ENCODE data around the gene SMCO4.

The SMCO4 gene

DNA sequence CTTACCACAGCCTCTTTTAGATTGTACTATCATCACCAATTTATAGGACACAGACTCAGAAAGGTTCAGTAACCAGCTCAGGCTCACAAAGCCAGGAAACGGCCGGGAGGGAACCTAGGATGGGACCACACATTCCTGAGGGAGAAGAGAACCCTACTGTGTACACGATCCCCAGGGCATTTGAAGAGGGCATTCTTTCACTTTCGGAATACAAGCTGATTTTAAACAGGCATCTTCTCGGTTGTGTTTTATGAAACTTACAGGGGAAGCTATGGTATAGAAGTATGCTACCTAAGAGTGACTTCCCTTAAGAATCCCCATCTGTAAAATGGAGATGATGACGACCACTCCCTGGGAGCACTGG is 19.0 kb downstream of the SMCO4 start:
- H3K36me3 ChIP-seq (ENCODE audit: insufficient read depth): no peaks in the 10 kb centered on the region
- no peak overlapping the region for H3K4me3 ChIP-seq (IDR thresholded peaks at IDR 0.05; ENCODE audit: insufficient read depth, low read depth, low read length)
- H3K4me2 ChIP-seq: no peak overlapping the region
- H3K27ac ChIP-seq: no peak overlapping the region
- no peaks in the 10 kb centered on the region for H3K79me2 ChIP-seq (ENCODE audit: insufficient read depth, low read depth)
- no peak overlapping the region for H2AFZ ChIP-seq (ENCODE audit: low read depth)
- H3K4me1 ChIP-seq (ENCODE audit: low read depth, poor library complexity, severe bottlenecking): peaks cover 17% of the 10 kb centered on the region
- no peaks in the 10 kb centered on the region for H4K20me1 ChIP-seq (ENCODE audit: insufficient read depth)
- H3K27me3 ChIP-seq (ENCODE audit: insufficient read depth, low read depth): no peaks in the 10 kb centered on the region
- TF ChIP-seq, protein P1, sequence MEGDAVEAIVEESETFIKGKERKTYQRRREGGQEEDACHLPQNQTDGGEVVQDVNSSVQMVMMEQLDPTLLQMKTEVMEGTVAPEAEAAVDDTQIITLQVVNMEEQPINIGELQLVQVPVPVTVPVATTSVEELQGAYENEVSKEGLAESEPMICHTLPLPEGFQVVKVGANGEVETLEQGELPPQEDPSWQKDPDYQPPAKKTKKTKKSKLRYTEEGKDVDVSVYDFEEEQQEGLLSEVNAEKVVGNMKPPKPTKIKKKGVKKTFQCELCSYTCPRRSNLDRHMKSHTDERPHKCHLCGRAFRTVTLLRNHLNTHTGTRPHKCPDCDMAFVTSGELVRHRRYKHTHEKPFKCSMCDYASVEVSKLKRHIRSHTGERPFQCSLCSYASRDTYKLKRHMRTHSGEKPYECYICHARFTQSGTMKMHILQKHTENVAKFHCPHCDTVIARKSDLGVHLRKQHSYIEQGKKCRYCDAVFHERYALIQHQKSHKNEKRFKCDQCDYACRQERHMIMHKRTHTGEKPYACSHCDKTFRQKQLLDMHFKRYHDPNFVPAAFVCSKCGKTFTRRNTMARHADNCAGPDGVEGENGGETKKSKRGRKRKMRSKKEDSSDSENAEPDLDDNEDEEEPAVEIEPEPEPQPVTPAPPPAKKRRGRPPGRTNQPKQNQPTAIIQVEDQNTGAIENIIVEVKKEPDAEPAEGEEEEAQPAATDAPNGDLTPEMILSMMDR (conservative IDR thresholded peaks at IDR 0.05; ENCODE audit: low read depth, low read length): no peak
- no peak overlapping the region for H3K9ac ChIP-seq

DNA sequence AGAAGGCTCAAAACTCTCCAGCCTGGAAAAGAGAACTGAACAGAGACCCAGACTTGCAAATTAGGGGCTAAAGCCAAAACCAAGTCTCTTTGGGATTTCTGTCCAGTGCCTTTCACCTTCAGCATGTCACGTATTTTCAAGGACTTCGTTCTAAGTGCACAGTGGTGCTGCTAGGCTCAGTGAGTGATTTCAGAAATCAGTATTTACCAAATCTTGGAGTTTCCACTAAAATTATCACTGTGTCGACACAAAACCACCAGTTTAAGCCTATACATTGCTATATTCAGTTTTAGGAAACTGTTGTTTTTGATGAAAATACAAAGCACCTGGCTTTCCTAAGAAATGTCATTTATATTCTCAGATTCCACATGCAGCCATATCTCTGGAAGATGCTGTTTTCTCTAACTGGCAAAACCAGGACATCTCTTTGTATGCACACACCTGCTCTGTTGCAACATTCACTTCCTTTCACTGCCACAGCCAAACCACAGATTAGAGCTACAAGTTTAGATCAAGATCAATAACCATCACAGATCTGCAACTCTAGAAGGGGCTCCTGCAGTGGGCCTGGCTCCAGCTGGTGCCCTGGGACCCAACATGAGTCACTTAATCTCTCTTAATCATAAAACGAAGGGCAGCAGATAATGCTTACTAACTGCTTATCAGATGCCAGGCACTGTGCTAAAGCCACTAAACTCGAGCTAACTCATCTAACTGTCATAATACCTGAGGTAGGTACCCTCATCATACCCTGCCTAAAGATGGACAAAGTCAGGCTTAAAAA is 22.3 kb downstream of the SMCO4 start:
- 0 out of 2 replicates have a peak overlapping the region, but pooled peaks have one; percentile 13 for H3K4me2 ChIP-seq
- no peak overlapping the region for H2AFZ ChIP-seq (ENCODE audit: low read depth)
- TF ChIP-seq, protein P1 (conservative IDR thresholded peaks at IDR 0.05; ENCODE audit: low read depth, low read length): no peak
- no peak overlapping the region for H3K9ac ChIP-seq
- H3K27me3 ChIP-seq (ENCODE audit: insufficient read depth, low read depth): no peaks in the 10 kb centered on the region
- H3K4me1 ChIP-seq (ENCODE audit: low read depth, poor library complexity, severe bottlenecking): peaks cover 20% of the 10 kb centered on the region
- H3K27ac ChIP-seq: no peak overlapping the region
- H4K20me1 ChIP-seq (ENCODE audit: insufficient read depth): no peaks in the 10 kb centered on the region
- no peak overlapping the region for H3K4me3 ChIP-seq (IDR thresholded peaks at IDR 0.05; ENCODE audit: insufficient read depth, low read depth, low read length)
- H3K79me2 ChIP-seq (ENCODE audit: insufficient read depth, low read depth): no peaks in the 10 kb centered on the region
- H3K36me3 ChIP-seq (ENCODE audit: insufficient read depth): no peaks in the 10 kb centered on the region

DNA sequence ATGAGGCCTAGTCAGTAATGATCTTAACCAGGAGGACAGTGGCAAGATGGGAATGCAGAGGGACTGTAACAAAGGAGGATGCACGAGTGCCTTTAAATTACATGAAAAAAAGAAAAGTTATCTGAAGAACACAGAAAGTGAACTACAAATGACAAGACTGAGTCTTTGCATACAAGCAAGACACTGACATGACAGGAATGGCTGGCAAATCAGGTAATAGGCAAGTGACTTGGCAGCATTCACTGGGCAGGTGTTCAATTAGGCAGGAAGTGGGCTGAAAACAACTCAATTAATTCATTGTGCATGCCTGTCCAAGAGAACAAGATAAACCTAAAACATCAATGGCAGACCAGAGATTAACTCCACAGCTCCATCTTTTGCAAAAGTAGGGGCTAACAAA is 24.0 kb downstream of the SMCO4 start:
- Histone ChIP-seq H3K27ac (no peak overlapping the region), H2AFZ (ENCODE audit: low read depth) (no peak overlapping the region), H3K4me3 (IDR thresholded peaks at IDR 0.05; ENCODE audit: insufficient read depth, low read depth, low read length) (no peak overlapping the region), H3K4me2 (no peak overlapping the region), H3K36me3 (ENCODE audit: insufficient read depth) (no peaks in the 10 kb centered on the region), H4K20me1 (ENCODE audit: insufficient read depth) (no peaks in the 10 kb centered on the region), H3K27me3 (ENCODE audit: insufficient read depth, low read depth) (no peaks in the 10 kb centered on the region), H3K79me2 (ENCODE audit: insufficient read depth, low read depth) (no peaks in the 10 kb centered on the region), H3K9ac (no peak overlapping the region), H3K4me1 (ENCODE audit: low read depth, poor library complexity, severe bottlenecking) (peaks cover 20% of the 10 kb centered on the region)
- TF ChIP-seq, protein P1 (conservative IDR thresholded peaks at IDR 0.05; ENCODE audit: low read depth, low read length): no peak

DNA sequence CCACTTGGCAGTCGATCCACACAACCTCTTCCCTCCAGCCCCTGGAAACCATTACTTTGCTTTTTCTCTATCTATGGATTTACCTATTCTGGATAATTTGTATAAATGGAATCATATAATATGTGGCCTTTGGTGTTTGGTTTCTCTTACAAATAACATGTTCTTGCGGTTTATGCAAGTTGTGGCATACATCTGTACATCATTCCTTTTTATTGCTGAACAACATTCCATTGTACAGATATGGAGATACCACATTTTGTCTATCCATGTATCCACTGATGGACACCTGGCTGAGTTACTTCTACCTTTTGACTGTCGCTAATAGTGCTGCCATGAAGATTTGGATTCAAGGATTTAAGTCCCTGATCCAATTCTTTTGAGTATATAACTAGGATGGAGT is 25.1 kb downstream of the SMCO4 start:
- Histone ChIP-seq H3K4me1 (ENCODE audit: low read depth, poor library complexity, severe bottlenecking) (peaks cover 20% of the 10 kb centered on the region), H2AFZ (ENCODE audit: low read depth) (no peak overlapping the region), H4K20me1 (ENCODE audit: insufficient read depth) (no peaks in the 10 kb centered on the region), H3K27me3 (ENCODE audit: insufficient read depth, low read depth) (no peaks in the 10 kb centered on the region), H3K9ac (no peak overlapping the region), H3K27ac (no peak overlapping the region), H3K36me3 (ENCODE audit: insufficient read depth) (no peaks in the 10 kb centered on the region), H3K4me2 (no peak overlapping the region), H3K4me3 (IDR thresholded peaks at IDR 0.05; ENCODE audit: insufficient read depth, low read depth, low read length) (no peak overlapping the region), H3K79me2 (ENCODE audit: insufficient read depth, low read depth) (no peaks in the 10 kb centered on the region)
- TF ChIP-seq, protein P1 (conservative IDR thresholded peaks at IDR 0.05; ENCODE audit: low read depth, low read length): no peak

Data from KMS-11 (cell line).